HEK293T (cell line): Measurements from ENCODE around the gene RER1.

ENCODE experiments used
- BHLHE40 ChIP-seq: fragments of 450-650 bp; IDR thresholded peaks from 2 replicates; pipeline ENCODE4 v1.6.1; 2016; ENCODE audit warnings: mild to moderate bottlenecking, moderate library complexity, borderline replicate concordance
- ELF4 ChIP-seq: fragments of 450-650 bp; IDR thresholded peaks from 2 replicates; pipeline ENCODE4 v1.6.1; 2017; ENCODE audit warnings: antibody characterized with exemption
- FOXA1 ChIP-seq: fragments of 450-650 bp; IDR thresholded peaks from 2 replicates; pipeline ENCODE4 v1.6.1; 2016; ENCODE audit warnings: mild to moderate bottlenecking
- FOXM1 ChIP-seq: fragments of 450-650 bp; IDR thresholded peaks from 2 replicates; pipeline ENCODE4 v1.6.1; 2017; ENCODE audit warnings: mild to moderate bottlenecking, borderline replicate concordance
- LEF1 ChIP-seq: fragments of 450-650 bp; IDR thresholded peaks from 2 replicates; pipeline ENCODE4 v1.6.1; 2017; ENCODE audit warnings: mild to moderate bottlenecking, borderline replicate concordance
- NFRKB ChIP-seq: fragments of 450-650 bp; IDR thresholded peaks from 2 replicates; pipeline ENCODE4 v1.6.1; 2016; ENCODE audit warnings: mild to moderate bottlenecking, moderate library complexity
- SP1 ChIP-seq: fragments of 450-650 bp; IDR thresholded peaks from 2 replicates; pipeline ENCODE4 v1.6.1; 2017
- SUZ12 ChIP-seq: fragments of 450-650 bp; IDR thresholded peaks from 2 replicates; pipeline ENCODE4 v1.6.1; 2016; ENCODE audit warnings: mild to moderate bottlenecking
- TARDBP ChIP-seq: fragments of 450-650 bp; IDR thresholded peaks from 2 replicates; pipeline ENCODE4 v1.6.1; 2016
- ZNF384 ChIP-seq: fragments of 450-650 bp; IDR thresholded peaks from 2 replicates; pipeline ENCODE4 v1.6.1; 2016
- TF ChIP-seq, protein P1 (sequence below): fragments of 450-650 bp; IDR thresholded peaks from 2 replicates; pipeline ENCODE4 v1.6.1; 2016

DNA sequence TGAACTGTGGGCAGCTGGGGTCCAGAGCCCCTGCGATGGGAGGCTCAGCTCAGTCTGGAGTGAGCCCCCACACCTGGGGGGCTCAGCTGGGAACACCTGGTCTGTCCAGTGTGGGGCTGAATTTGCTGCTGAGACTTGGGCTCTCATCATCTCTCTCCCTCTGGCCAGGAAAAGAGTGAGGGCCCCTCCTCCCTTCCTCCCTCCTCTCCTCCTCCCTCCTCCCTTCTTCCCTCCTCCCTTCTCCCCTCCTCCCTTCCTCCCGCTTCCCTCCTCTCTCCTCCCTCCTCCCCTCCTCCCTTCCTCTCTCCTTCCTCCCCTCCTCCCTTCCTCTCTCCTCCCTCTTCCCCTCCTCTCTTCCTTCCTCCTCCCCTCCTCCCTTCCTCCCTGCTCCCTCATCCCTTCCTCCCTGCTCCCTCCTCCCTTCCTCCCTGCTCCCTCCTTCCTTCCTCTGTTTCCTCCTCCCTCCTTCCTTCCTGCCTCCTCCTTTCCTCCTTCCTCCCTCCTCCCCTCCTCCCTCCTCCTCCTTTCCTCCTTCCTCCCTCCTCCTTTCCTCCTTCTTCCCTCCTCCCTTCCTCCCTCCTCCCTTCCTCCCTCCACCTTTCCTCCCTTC, 44.2 kb downstream of the RER1 start:
- TF ChIP-seq TARDBP = no peak
- TF ChIP-seq ZNF384 = no peak
- no peak for TF ChIP-seq SP1
- no peak for TF ChIP-seq SUZ12
- TF ChIP-seq FOXM1 = no peak
- TF ChIP-seq FOXA1 = no peak
- no peak for TF ChIP-seq NFRKB
- no peak for TF ChIP-seq LEF1
- no peak for TF ChIP-seq ELF4
- no peak for TF ChIP-seq BHLHE40
- TF ChIP-seq, protein P1, sequence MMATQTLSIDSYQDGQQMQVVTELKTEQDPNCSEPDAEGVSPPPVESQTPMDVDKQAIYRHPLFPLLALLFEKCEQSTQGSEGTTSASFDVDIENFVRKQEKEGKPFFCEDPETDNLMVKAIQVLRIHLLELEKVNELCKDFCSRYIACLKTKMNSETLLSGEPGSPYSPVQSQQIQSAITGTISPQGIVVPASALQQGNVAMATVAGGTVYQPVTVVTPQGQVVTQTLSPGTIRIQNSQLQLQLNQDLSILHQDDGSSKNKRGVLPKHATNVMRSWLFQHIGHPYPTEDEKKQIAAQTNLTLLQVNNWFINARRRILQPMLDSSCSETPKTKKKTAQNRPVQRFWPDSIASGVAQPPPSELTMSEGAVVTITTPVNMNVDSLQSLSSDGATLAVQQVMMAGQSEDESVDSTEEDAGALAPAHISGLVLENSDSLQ = no peak
